CD14-positive monocyte (primary cell): ENCODE measurements around the gene RASD1. TPM values are rescaled to one million over a fixed set of nuclear protein-coding genes. Genes with fewer than 3 reads are reported as not detected.

ENCODE experiments used
- DNase-seq, 3 donors: peaks; one replicate each; pipeline ENCODE4 v3.0.0-alpha.2; 2011 to 2022
- H2AFZ ChIP-seq: 2 replicates; pipeline ENCODE4 v1.6.0; 2012; ENCODE audit warnings: mild to moderate bottlenecking, low read depth, low read length, inconsistent platforms; ENCODE audit not compliant: insufficient read depth, poor library complexity, severe bottlenecking
- H3K27ac ChIP-seq, 2 donors: 1 replicate in 1 of 2; 2 replicates in 1 of 2; pipeline ENCODE4 v1.5.1; 2012 to 2013; ENCODE audit warnings: low read length in 2 of 2, control low read depth in 1 of 2, inconsistent platforms in 1 of 2, low read depth in 1 of 2, mild to moderate bottlenecking in 1 of 2
- H3K27me3 ChIP-seq, 2 donors: one replicate each; pipeline versions ENCODE4 v1.6.0 to v1.6.1; 2011 to 2013; ENCODE audit warnings: low read length in 2 of 2; ENCODE audit not compliant: control insufficient read depth in 2 of 2, insufficient read depth in 2 of 2
- H3K36me3 ChIP-seq, 2 donors: replicated peaks in 1 of 2; 1 replicate in 1 of 2; 2 replicates in 1 of 2; pipeline versions ENCODE4 v1.5.1 to v1.6.1; 2012 to 2013; ENCODE audit warnings: low read length in 2 of 2, control low read depth in 1 of 2, inconsistent platforms in 1 of 2, mild to moderate bottlenecking in 1 of 2; ENCODE audit not compliant: insufficient read depth in 2 of 2, control insufficient read depth in 1 of 2
- H3K4me1 ChIP-seq, 2 donors: 1 replicate in 1 of 2; 2 replicates in 1 of 2; pipeline versions ENCODE4 v1.5.1 to v1.6.1; 2012 to 2013; ENCODE audit warnings: low read length in 2 of 2, control low read depth in 1 of 2, inconsistent platforms in 1 of 2, mild to moderate bottlenecking in 1 of 2, moderate library complexity in 1 of 2; ENCODE audit not compliant: insufficient read depth in 2 of 2, control insufficient read depth in 1 of 2
- H3K4me2 ChIP-seq: replicated peaks from 2 replicates; pipeline ENCODE3; 2012; ENCODE audit warnings: low read length, moderate library complexity, mild to moderate bottlenecking; ENCODE audit not compliant: poor library complexity, severe bottlenecking; ENCODE audit errors: extremely low read depth
- H3K4me3 ChIP-seq, 3 experiments: fragments of 200-600 bp in 1 of 3; sonication (generic) in 1 of 3; replicated peaks in 1 of 3; 1 replicate in 2 of 3; 2 replicates in 1 of 3; pipeline ENCODE4 v1.5.1; 2011 to 2013; ENCODE audit warnings: low read length in 3 of 3, mild to moderate bottlenecking in 3 of 3, control low read depth in 2 of 3, low read depth in 2 of 3, inconsistent platforms in 1 of 3, moderate library complexity in 1 of 3
- H3K79me2 ChIP-seq: 2 replicates; pipeline ENCODE4 v1.6.0; 2012; ENCODE audit warnings: mild to moderate bottlenecking, control low read depth, inconsistent platforms, low read length, moderate library complexity; ENCODE audit not compliant: insufficient read depth
- H3K9ac ChIP-seq: 2 replicates; pipeline ENCODE4 v1.6.0; 2017; ENCODE audit warnings: low read length, mild to moderate bottlenecking; ENCODE audit not compliant: insufficient read depth, poor library complexity, severe bottlenecking
- H3K9me3 ChIP-seq, 2 donors: replicated peaks in 1 of 2; 1 replicate in 1 of 2; 2 replicates in 1 of 2; pipeline versions ENCODE4 v1.5.1 to v1.6.1; 2012 to 2013; ENCODE audit warnings: low read length in 2 of 2, control low read depth in 1 of 2; ENCODE audit not compliant: control insufficient read depth in 1 of 2, insufficient read depth in 1 of 2
- H4K20me1 ChIP-seq: 2 replicates; pipeline ENCODE4 v1.6.0; 2012; ENCODE audit warnings: mild to moderate bottlenecking, low read length, control low read depth, moderate library complexity; ENCODE audit not compliant: insufficient read depth
- H3K27ac Mint-ChIP-seq, 7 donors: one replicate each; pipeline ENCODE4 v1.8.0; 2020; ENCODE audit warnings: mild to moderate bottlenecking in 7 of 7, mixed read lengths in 7 of 7, moderate library complexity in 6 of 7, inconsistent platforms in 2 of 7
- H3K27me3 Mint-ChIP-seq, 3 donors: one replicate each; pipeline ENCODE4 v1.8.0; 2021 to 2022; ENCODE audit warnings: low read depth in 3 of 3, mild to moderate bottlenecking in 3 of 3, mixed read lengths in 3 of 3, moderate library complexity in 3 of 3, inconsistent platforms in 1 of 3
- H3K36me3 Mint-ChIP-seq, 2 donors: one replicate each; pipeline ENCODE4 v1.8.0; 2020; ENCODE audit warnings: mixed read lengths in 2 of 2, inconsistent platforms in 1 of 2, mild to moderate bottlenecking in 1 of 2
- H3K4me1 Mint-ChIP-seq: one replicate; pipeline ENCODE4 v1.8.0; 2020; ENCODE audit warnings: mild to moderate bottlenecking, mixed read lengths
- H3K4me3 Mint-ChIP-seq, 2 donors: one replicate each; pipeline ENCODE4 v1.8.0; 2020; ENCODE audit warnings: mild to moderate bottlenecking in 2 of 2, mixed read lengths in 2 of 2, moderate library complexity in 1 of 2
- H3K9me3 Mint-ChIP-seq, 7 donors: one replicate each; pipeline ENCODE4 v1.8.0; 2020 to 2022; ENCODE audit warnings: mixed read lengths in 7 of 7, mild to moderate bottlenecking in 6 of 7, moderate library complexity in 6 of 7, inconsistent platforms in 2 of 7
- CTCF ChIP-seq: fragments of 200-600 bp; IDR thresholded peaks from one replicate; pipeline ENCODE4 v1.8.0; 2022; ENCODE audit warnings: antibody characterized with exemption, mild to moderate bottlenecking
- WGBS: methylation state at CpG from one replicate; pipeline ENCODE4 v1.1.5; 2013; ENCODE audit warnings: missing lambda C conversion rate; ENCODE audit not compliant: insufficient coverage; 5-methylcytosine and 5-hydroxymethylcytosine counted together
- intact Hi-C, 2 donors: fragments of 100-400 bp; cut with micrococcal nuclease; formaldehyde crosslinking; loops; one replicate each; pipeline versions ENCODE4 v1.15.0 to v1.15.1; 2023
- polyA plus RNA-seq, 3 donors: library from polyadenylated mRNA; depleted of rRNA in 1 of 3; unstranded in 2 of 3; stranded (reverse) in 1 of 3; fragments of 300-500 nt in 2 of 3; fragments of >200 nt in 1 of 3; fragmentation: Illumina TruSeq in 2 of 3; gene quantifications; 1 replicate in 2 of 3; 2 replicates in 1 of 3; pipeline ENCODE4 v1.2.3, GENCODE V29; 2012 to 2021

Gene RASD1
- polyA plus RNA-seq, 3 donors: 0.88 to 12.4 (median 1.3) TPM

- Histone ChIP-seq H3K4me1 (peaks cover 21 to 30% of the 10 kb centered on the region in 2 donors), H3K79me2 (no peaks in the 10 kb centered on the region), H4K20me1 (peaks cover 33% of the 10 kb centered on the region), H3K9me3 (no peaks in the 10 kb centered on the region), H3K4me3 (peak overlapping the region in 2 of 3 experiments; percentile 14 to 90), H3K9ac (peak overlapping the region; percentile 70), H3K36me3 (peaks cover 22 to 27% of the 10 kb centered on the region in 2 donors), H2AFZ (peak overlapping the region; percentile 99), H3K27me3 (peaks cover 6 to 34% of the 10 kb centered on the region in 2 donors), H3K4me2 (peak overlapping the region; percentile 99), H3K27ac (no peak overlapping the region)
- DNase-seq: peak; percentile 8 to 48 (median 31)
- H3K9me3 Mint-ChIP-seq: peaks cover 0 to 8% (median 4%) of the 10 kb centered on the region in 7 donors
- H3K36me3 Mint-ChIP-seq: peaks cover 39 to 44% of the 10 kb centered on the region in 2 donors
- H3K27me3 Mint-ChIP-seq: peaks cover 30 to 40% (median 34%) of the 10 kb centered on the region in 3 donors
- peaks cover 20% of the 10 kb centered on the region for H3K4me1 Mint-ChIP-seq
- no peak for TF ChIP-seq CTCF
- intact Hi-C loops: loop anchor here (5.0 kb wide), 3 partner anchors 72 to 147 kb away; no protein-coding TSS in a partner anchor
- H3K27ac Mint-ChIP-seq: peak overlapping the region in 2 of 7 donors; percentile 53 to 75
- peak overlapping the region; percentile 88 to 97 for H3K4me3 Mint-ChIP-seq
- 5% methylated on average over 71 of the region's 71 CpGs for WGBS
Measured at GRCh38 chr17:17494870-17495535, 1.2 kb downstream of the RASD1 start.

- 76% methylated on average over 7 of the region's 14 CpGs for WGBS
- Mint-ChIP-seq H3K27me3 (peaks cover 30 to 40% (median 34%) of the 10 kb centered on the region in 3 donors), H3K27ac (no peak overlapping the region), H3K4me3 (peak overlapping the region; percentile 88 to 97), H3K36me3 (peaks cover 42 to 48% of the 10 kb centered on the region in 2 donors), H3K9me3 (peaks cover 0 to 8% (median 4%) of the 10 kb centered on the region in 7 donors), H3K4me1 (peaks cover 20% of the 10 kb centered on the region)
- Histone ChIP-seq H2AFZ (no peak overlapping the region), H3K9me3 (no peaks in the 10 kb centered on the region), H3K4me3 (peak overlapping the region in 1 of 3 experiments; percentile 90), H4K20me1 (peaks cover 33% of the 10 kb centered on the region), H3K27me3 (peaks cover 6 to 34% of the 10 kb centered on the region in 2 donors), H3K79me2 (no peaks in the 10 kb centered on the region), H3K9ac (no peak overlapping the region), H3K4me2 (peak overlapping the region; percentile 99), H3K4me1 (peaks cover 21 to 30% of the 10 kb centered on the region in 2 donors), H3K27ac (no peak overlapping the region), H3K36me3 (peaks cover 22 to 30% of the 10 kb centered on the region in 2 donors)
- intact Hi-C loops: no loop called here
- no peak for DNase-seq
- TF ChIP-seq CTCF: no peak
Measured at GRCh38 chr17:17494499-17494869, 1.7 kb downstream of the RASD1 start.
